K562 (cell line): ENCODE data around the gene MPPED1. TPM values are rescaled to one million over a fixed set of nuclear protein-coding genes. Genes with fewer than 3 reads are reported as not detected.

Source experiments
- ATAC-seq: fragments of 200-7000 bp; cut with Tn5 transposase; 3 replicates; pipeline ENCODE4 v1.9.1; 2020; ENCODE audit warnings: moderate library complexity
- BruUV-seq: library from RNA; stranded (reverse); fragments of 400-500 nt; replicated peaks from 2 replicates; lab custom pipeline; 2021; lab: Mats Ljungman, UMichigan
- CTCF ChIA-PET: fragments of 300-600 bp; formaldehyde crosslinking; extraction: SDS; loops from one replicate; lab custom pipeline; 2021; ENCODE audit warnings: low intra/inter-chr PET ratio; lab: Yijun Ruan, JAX
- POLR2A ChIA-PET: fragments of 300-600, 350-650 bp; sonication (Branson Sonifier 250); formaldehyde crosslinking; extraction: SDS; loops from one replicate; lab custom pipeline; 2021; ENCODE audit warnings: antibody characterized with exemption, inconsistent platforms; lab: Yijun Ruan, JAX
- DNase-seq, 4 experiments: peaks; one replicate each; pipeline versions ENCODE4 v3.0.0 to v3.0.0-alpha.2; 2011 to 2018; ENCODE audit warnings: low spot score in 3 of 4, mixed read lengths in 3 of 4; ENCODE audit errors: extremely low read depth in 1 of 4
- FAIRE-seq: peaks from 2 replicates; lab custom pipeline; 2011; peaks lifted over from hg19 to GRCh38; lab: Jason Lieb, UNC
- H2AFZ ChIP-seq: 2 replicates; pipeline ENCODE4 v1.6.0; 2011; ENCODE audit warnings: low read depth, low read length, control low read depth, inconsistent platforms
- H3K27ac ChIP-seq: fragments of 200-600 bp; 3 replicates; pipeline ENCODE4 v1.8.0; 2011; ENCODE audit warnings: low read depth, mild to moderate bottlenecking, control low read depth, inconsistent platforms, low read length, moderate library complexity, mixed read lengths; ENCODE audit errors: extremely low read depth
- H3K27me3 ChIP-seq, 2 experiments: fragments of 300-600 bp in 1 of 2; 2 replicates in 1 of 2; 3 replicates in 1 of 2; pipeline versions ENCODE4 v1.6.0 to v1.8.0; 2011; ENCODE audit warnings: inconsistent platforms in 2 of 2, low read length in 2 of 2, mild to moderate bottlenecking in 1 of 2, mixed read lengths in 1 of 2, moderate library complexity in 1 of 2; ENCODE audit not compliant: control insufficient read depth in 2 of 2, insufficient read depth in 2 of 2
- H3K36me3 ChIP-seq: fragments of 300-600 bp; 3 replicates; pipeline ENCODE4 v1.8.0; 2011; ENCODE audit warnings: mild to moderate bottlenecking, low read length, inconsistent platforms; ENCODE audit not compliant: control insufficient read depth, insufficient read depth
- H3K4me1 ChIP-seq, 2 experiments: fragments of 200-600 bp in 1 of 2; replicated peaks in 1 of 2; 2 replicates in 1 of 2; 3 replicates in 1 of 2; pipeline versions ENCODE4 v1.5.1 to v1.8.0; 2011; ENCODE audit warnings: inconsistent platforms in 2 of 2, low read length in 2 of 2, mild to moderate bottlenecking in 1 of 2, mixed read lengths in 1 of 2, moderate library complexity in 1 of 2; ENCODE audit not compliant: control insufficient read depth in 2 of 2, insufficient read depth in 2 of 2
- H3K4me2 ChIP-seq: 2 replicates; pipeline ENCODE4 v1.6.1; 2011; ENCODE audit warnings: low read length, control low read depth, inconsistent platforms, mixed read lengths; ENCODE audit not compliant: insufficient read depth
- H3K4me3 ChIP-seq: fragments of 200-600 bp; sonication (generic), shearing (Covaris generic); 2 replicates; pipeline ENCODE4 v1.5.1; 2016; ENCODE audit warnings: control low read depth, inconsistent platforms
- H3K79me2 ChIP-seq: fragments of 200-600 bp; 3 replicates; pipeline ENCODE4 v1.8.0; 2011; ENCODE audit warnings: low read length, inconsistent platforms; ENCODE audit not compliant: control insufficient read depth, insufficient read depth
- H3K9ac ChIP-seq, 2 experiments: 2 replicates each; pipeline versions ENCODE4 v1.6.0 to v1.6.1; 2011; ENCODE audit warnings: low read depth in 2 of 2, low read length in 2 of 2, control low read depth in 1 of 2, inconsistent platforms in 1 of 2, mild to moderate bottlenecking in 1 of 2, mixed read lengths in 1 of 2; ENCODE audit not compliant: insufficient read depth in 1 of 2
- H3K9me1 ChIP-seq: one replicate; pipeline ENCODE4 v1.6.0; 2011; ENCODE audit warnings: inconsistent platforms, mild to moderate bottlenecking, low read length, moderate library complexity; ENCODE audit not compliant: control insufficient read depth, insufficient read depth
- H3K9me3 ChIP-seq: replicated peaks from 2 replicates; pipeline ENCODE4 v1.5.1; 2011; ENCODE audit warnings: low read depth, low read length, inconsistent platforms; ENCODE audit not compliant: control insufficient read depth, insufficient read depth
- H4K20me1 ChIP-seq: replicated peaks from 2 replicates; pipeline ENCODE4 v1.6.1; 2011; ENCODE audit warnings: low read length, inconsistent platforms, mixed read lengths; ENCODE audit not compliant: control insufficient read depth, insufficient read depth
- BCLAF1 ChIP-seq, 2 experiments: fragments of 450-650 bp in 1 of 2; IDR thresholded peaks; 2 replicates each; pipeline ENCODE4 v1.6.1; 2011 to 2017; ENCODE audit warnings: low read depth in 2 of 2, antibody characterized with exemption in 1 of 2, borderline replicate concordance in 1 of 2, low read length in 1 of 2, mild to moderate bottlenecking in 1 of 2, mixed read lengths in 1 of 2; ENCODE audit not compliant: control insufficient read depth in 1 of 2
- CGGBP1 ChIP-seq: fragments of 250-450 bp; sonication (Bioruptor Pico); IDR thresholded peaks from 2 replicates; pipeline ENCODE4 v1.9.0; 2021; ENCODE audit warnings: mild to moderate bottlenecking
- ETS2 ChIP-seq: IDR thresholded peaks from 2 replicates; pipeline ENCODE4 v1.6.1; 2016; ENCODE audit warnings: borderline replicate concordance, missing genetic modification characterization, mild to moderate bottlenecking, moderate library complexity, missing compliant biosample characterization; ENCODE audit not compliant: poor library complexity, severe bottlenecking
- FOXK2 ChIP-seq, 2 experiments: fragments of 450-650 bp; IDR thresholded peaks in 1 of 2; conservative IDR thresholded peaks in 1 of 2; 2 replicates each; pipeline ENCODE4 v1.6.1; 2016; ENCODE audit warnings: low read depth in 2 of 2, mild to moderate bottlenecking in 1 of 2
- HNRNPL ChIP-seq: fragments of 200-400 bp; formaldehyde crosslinking; IDR thresholded peaks from 2 replicates; pipeline ENCODE4 v1.6.1; 2017; ENCODE audit warnings: low read depth, mild to moderate bottlenecking, low read length
- KLF10 ChIP-seq: fragments of 250-450 bp; sonication (Bioruptor Pico); IDR thresholded peaks from 2 replicates; pipeline ENCODE4 v1.6.1; 2021; ENCODE audit warnings: matching md5 sums
- MIER1 ChIP-seq: fragments of 450-650 bp; IDR thresholded peaks from 2 replicates; pipeline ENCODE4 v1.6.1; 2016; ENCODE audit warnings: antibody characterized with exemption, mild to moderate bottlenecking, low read depth
- RFX1 ChIP-seq: fragments of 450-650 bp; IDR thresholded peaks from 2 replicates; pipeline ENCODE4 v1.6.1; 2016; ENCODE audit warnings: mild to moderate bottlenecking, moderate library complexity
- SAP30 ChIP-seq: fragments of 200-600 bp; sonication (generic); IDR thresholded peaks from 2 replicates; pipeline ENCODE4 v1.6.1; 2012; ENCODE audit warnings: borderline replicate concordance, low read depth, mild to moderate bottlenecking, moderate library complexity, low read length, control low read depth, inconsistent platforms; ENCODE audit not compliant: insufficient read depth, poor library complexity, severe bottlenecking
- SLC30A9 ChIP-seq: fragments of 250-450 bp; sonication (Bioruptor Pico); IDR thresholded peaks from 2 replicates; pipeline ENCODE4 v1.8.0; 2022; ENCODE audit warnings: mild to moderate bottlenecking, moderate library complexity
- ZBED1 ChIP-seq: IDR thresholded peaks from 2 replicates; pipeline ENCODE4 v1.6.1; 2014
- ZBTB43 ChIP-seq: sonication (generic); formaldehyde crosslinking; IDR thresholded peaks from 2 replicates; pipeline ENCODE4 v1.8.0; 2023; ENCODE audit warnings: mild to moderate bottlenecking, missing genetic modification reagents
- ZBTB9 ChIP-seq: fragments of 450-650 bp; formaldehyde crosslinking; IDR thresholded peaks from 2 replicates; pipeline ENCODE4 v1.4.0; 2020; ENCODE audit warnings: mild to moderate bottlenecking, moderate library complexity
- ZNF133 ChIP-seq: fragments of 250-450 bp; sonication (Bioruptor Pico); IDR thresholded peaks from 2 replicates; pipeline ENCODE4 v1.4.0; 2020; ENCODE audit warnings: mild to moderate bottlenecking
- ZNF507 ChIP-seq: conservative IDR thresholded peaks from 2 replicates; pipeline ENCODE4 v1.6.1; 2017; ENCODE audit warnings: missing genetic modification characterization, missing compliant biosample characterization
- ZZZ3 ChIP-seq: fragments of 450-650 bp; IDR thresholded peaks from 2 replicates; pipeline ENCODE4 v1.6.1; 2016; ENCODE audit warnings: antibody characterized with exemption, mild to moderate bottlenecking, moderate library complexity
- WGBS: fragments of 100-300 bp; shearing (Covaris generic); methylation state at CpG from one replicate; pipeline ENCODE4 v1.1.6; 2016; ENCODE audit warnings: low coverage, mixed read lengths; ENCODE audit not compliant: insufficient coverage; ENCODE audit errors: missing lambda C conversion rate; 5-methylcytosine and 5-hydroxymethylcytosine counted together
- in situ Hi-C: fragments of 300-500 bp; cut with MboI; formaldehyde crosslinking; loops from 4 replicates; pipeline ENCODE4 v1.15.0; 2018; ENCODE audit warnings: inconsistent platforms, mixed read lengths
- intact Hi-C: fragments of 100-400 bp; cut with micrococcal nuclease; formaldehyde crosslinking; loops from 2 replicates; pipeline ENCODE4 v1.14.2; 2022
- polyA plus RNA-seq, 8 experiments: library from polyadenylated mRNA; depleted of rRNA in 4 of 8; stranded (reverse) in 5 of 8; unstranded in 3 of 8; fragments of >200 nt; fragmentation: Nextera tagmentation in 2 of 8; fragmentation: Illumina TruSeq in 1 of 8; extraction: Ambion mirVana in 2 of 8; extraction: Trizol in 1 of 8; gene quantifications; 2 replicates each; pipeline versions ENCODE4 v1.2.1 to v1.2.3, GENCODE V29; 2011 to 2014; ENCODE audit warnings: inconsistent platforms in 1 of 8, missing spikeins in 1 of 8
- total RNA-seq, 7 experiments: library from RNA; depleted of rRNA in 6 of 7; stranded (reverse); fragments of >200 nt in 6 of 7; fragmentation: Illumina TruSeq in 2 of 7; extraction: Trizol in 2 of 7; gene quantifications; 2 replicates each; pipeline versions ENCODE4 v1.2.1 to v1.2.3, GENCODE V29; 2011 to 2021; ENCODE audit warnings: low replicate concordance in 1 of 7

Gene MPPED1
- total and polyA plus RNA-seq, 9 of the 15 experiments (the other 6 are each of a cell fraction or from before 2014, with no cell fraction given), result not detected

GRCh38 chr22:43515411-43515810 is 103.6 kb downstream of the MPPED1 start:
- FAIRE-seq, result no peak

More at GRCh38 chr22:43515411-43515810, 103.6 kb downstream of the MPPED1 start:
- H4K20me1 ChIP-seq, result no peaks in the 10 kb centered on the region
- ATAC-seq, result no peak
- 0% methylated on average over 6 of the region's 8 CpGs for WGBS
- intact Hi-C loops (no loop called here), in situ Hi-C loops (no loop called here)
- H3K36me3 ChIP-seq, result no peaks in the 10 kb centered on the region
- no peak overlapping the region for H3K4me3 ChIP-seq
- no peaks in the 10 kb centered on the region for H3K79me2 ChIP-seq
- H3K4me1 ChIP-seq, result no peaks in the 10 kb centered on the region
- POLR2A ChIA-PET, result interaction anchor here (0.8 kb wide), 1 partner anchor 29 kb away, joined by 3 read pairs; no protein-coding TSS in a partner anchor
- DNase-seq, result no peak
- no TSS peak for BruUV-seq
- H3K27me3 ChIP-seq, result no peaks in the 10 kb centered on the region; a peak in 1 of 5 replicates
- no peaks in the 10 kb centered on the region for H3K9me3 ChIP-seq
- no peak overlapping the region for H2AFZ ChIP-seq
- CTCF ChIA-PET, result no interaction called here
- H3K9ac ChIP-seq, result no peak overlapping the region
- H3K4me2 ChIP-seq, result no peak overlapping the region
- H3K9me1 ChIP-seq, result no peaks in the 10 kb centered on the region
- no peak overlapping the region for H3K27ac ChIP-seq
- TF ChIP-seq CGGBP1 (CRISPR knock-in tag), result no peak
- no peak for TF ChIP-seq SLC30A9 (CRISPR knock-in tag)
- no peak for TF ChIP-seq KLF10 (CRISPR knock-in tag)
- TF ChIP-seq ZZZ3, result no peak
- no peak for TF ChIP-seq ZBED1
- TF ChIP-seq BCLAF1 (IDR thresholded peaks at IDR 0.05; ENCODE audit: borderline replicate concordance in 1 of 2, control insufficient read depth in 1 of 2, low read depth in 2 of 2, low read length in 1 of 2), result no peak
- no peak for TF ChIP-seq ETS2 (tag)
- no peak for TF ChIP-seq MIER1
- no peak for TF ChIP-seq ZBTB43 (CRISPR knock-in tag)
- TF ChIP-seq ZNF507 (tag), result no peak
- no peak for TF ChIP-seq SAP30
- TF ChIP-seq ZNF133, result no peak
- TF ChIP-seq HNRNPL, result no peak
- no peak for TF ChIP-seq RFX1
- TF ChIP-seq ZBTB9 (CRISPR knock-in tag), result no peak
- no peak for TF ChIP-seq FOXK2 (conservative IDR thresholded peaks at IDR 0.05 in 1 of 2, IDR thresholded peaks at IDR 0.05 in 1 of 2; ENCODE audit: low read depth in 2 of 2)
